Kasumi-1 (cell line): ENCODE results near the gene C1orf232.

Source experiments
- DNase-seq, 2 experiments: peaks; one replicate each; lab custom pipeline; 2025; lab: John Stamatoyannopoulos, UW

The C1orf232 gene

GRCh38 chr1:26124418-26125331 lies 44.1 kb downstream of the C1orf232 start:
- no peak for DNase-seq

DNA sequence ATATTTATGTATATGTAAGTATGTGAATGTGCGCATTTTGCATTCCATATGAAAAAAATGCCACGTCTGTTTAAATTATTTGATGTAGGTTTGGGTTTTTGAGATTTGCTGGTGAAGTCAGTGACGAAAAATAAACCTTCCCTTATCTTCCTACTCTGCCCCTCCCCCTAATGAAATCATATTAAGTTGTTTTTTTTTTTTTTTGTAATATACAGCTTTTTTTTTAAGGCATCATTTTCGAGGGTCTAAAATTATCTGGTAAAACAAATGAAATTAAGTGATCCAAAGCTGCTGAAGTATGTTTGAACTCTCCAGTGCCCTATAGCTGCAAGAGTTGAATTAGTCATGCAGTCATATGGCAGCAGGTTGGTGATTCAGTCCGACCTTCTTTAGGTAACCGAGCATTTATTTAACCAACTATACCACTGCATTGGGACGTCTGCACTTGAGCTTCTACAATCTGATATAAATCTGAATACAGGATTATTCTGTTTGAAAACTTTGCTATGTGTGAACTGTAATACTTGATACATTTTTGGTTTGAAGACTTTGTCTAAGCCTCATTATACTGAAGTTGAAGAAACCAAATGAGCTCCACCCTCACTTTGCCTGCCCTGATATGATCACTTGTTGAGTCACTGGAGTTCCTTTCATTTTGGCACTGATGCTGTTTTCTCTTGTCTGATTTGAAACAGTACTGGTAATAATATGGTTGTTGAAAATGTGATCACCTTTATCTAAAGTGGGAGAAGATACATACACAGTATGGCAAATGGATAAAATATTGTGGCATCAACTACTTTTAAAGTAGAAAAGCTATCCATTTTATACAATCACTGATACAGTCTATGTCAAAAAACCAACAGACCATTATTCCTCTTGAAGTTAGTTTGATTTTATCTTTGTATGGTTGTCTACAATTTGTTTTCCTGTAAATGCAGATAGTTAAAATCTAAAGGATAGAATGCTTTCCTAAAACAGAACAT lies 45.5 kb downstream of the C1orf232 start:
- DNase-seq, result no peak

DNA sequence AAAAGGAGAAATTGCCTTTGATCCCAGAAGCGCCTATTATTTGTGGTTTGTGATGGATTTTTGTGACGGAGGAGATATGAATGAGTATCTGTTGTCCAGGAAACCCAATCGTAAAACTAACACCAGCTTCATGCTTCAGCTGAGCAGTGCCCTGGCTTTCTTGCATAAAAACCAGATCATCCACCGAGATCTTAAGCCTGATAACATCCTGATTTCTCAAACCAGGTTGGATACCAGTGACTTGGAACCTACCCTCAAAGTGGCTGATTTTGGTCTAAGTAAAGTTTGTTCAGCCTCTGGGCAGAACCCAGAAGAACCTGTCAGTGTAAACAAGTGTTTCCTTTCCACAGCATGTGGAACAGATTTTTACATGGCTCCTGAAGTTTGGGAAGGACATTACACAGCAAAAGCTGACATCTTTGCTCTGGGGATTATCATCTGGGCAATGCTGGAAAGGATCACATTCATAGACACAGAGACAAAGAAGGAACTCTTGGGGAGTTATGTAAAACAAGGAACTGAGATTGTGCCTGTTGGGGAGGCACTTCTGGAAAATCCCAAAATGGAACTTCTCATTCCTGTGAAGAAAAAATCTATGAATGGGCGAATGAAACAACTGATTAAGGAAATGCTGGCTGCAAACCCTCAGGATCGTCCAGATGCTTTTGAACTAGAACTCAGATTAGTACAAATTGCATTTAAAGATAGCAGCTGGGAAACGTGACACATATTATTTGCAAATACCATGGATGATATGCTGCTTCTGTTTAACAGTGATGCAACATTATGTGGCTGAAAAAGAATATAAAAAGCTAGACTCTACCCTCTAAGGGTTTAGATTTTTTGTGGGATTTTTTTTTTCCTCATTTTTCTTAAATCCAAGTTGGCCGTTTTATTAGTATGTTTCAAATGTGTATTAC lies 46.6 kb downstream of the C1orf232 start:
- no peak for DNase-seq

GRCh38 chr1:26119892-26120608 lies 48.7 kb downstream of the C1orf232 start:
- DNase-seq, result no peak

DNA sequence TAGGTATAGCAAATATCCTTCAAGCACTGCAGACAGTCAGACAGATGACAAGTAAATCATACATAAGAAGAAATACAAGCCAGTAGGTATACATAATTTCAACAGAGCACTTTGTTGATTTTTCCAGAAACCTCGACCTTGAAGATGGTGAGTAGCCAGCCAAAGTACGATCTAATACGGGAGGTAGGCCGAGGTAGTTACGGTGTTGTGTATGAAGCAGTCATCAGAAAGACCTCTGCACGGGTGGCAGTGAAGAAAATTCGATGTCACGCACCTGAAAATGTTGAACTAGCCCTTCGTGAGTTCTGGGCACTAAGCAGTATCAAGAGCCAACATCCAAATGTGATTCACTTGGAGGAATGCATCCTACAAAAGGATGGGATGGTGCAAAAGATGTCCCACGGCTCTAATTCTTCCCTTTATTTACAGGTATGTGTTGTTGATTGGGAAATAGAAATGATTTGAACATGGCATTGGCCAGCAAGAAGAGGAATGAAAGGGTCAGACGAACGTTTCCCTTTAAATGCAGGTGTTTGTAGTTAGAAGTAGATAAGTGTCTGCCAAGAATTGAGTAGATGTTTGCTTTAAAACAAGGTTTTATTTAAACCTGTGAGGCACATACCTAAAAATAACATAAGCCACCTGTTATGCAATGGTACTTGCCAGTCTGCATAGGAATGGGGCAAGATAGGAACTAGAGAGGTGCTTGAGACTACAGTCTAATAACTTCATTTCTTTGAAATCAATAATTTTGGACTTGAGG lies 54.4 kb downstream of the C1orf232 start:
- DNase-seq, result no peak
